Activated CD8-positive, alpha-beta memory T cell treated with anti-CD3 and anti-CD28 coated beads for 4 hours (primary cell): ENCODE measurements around the gene ARSA.

Source experiments
- DNase-seq, 2 donors: peaks; one replicate each; pipeline ENCODE4 v3.0.0-alpha.2; 2020; ENCODE audit warnings: low read depth in 2 of 2

Gene ARSA

GRCh38 chr22:50581031-50581949 lies 46.7 kb downstream of the ARSA start:
- no peak for DNase-seq

GRCh38 chr22:50579752-50580151 lies 48.2 kb downstream of the ARSA start:
- DNase-seq: no peak

GRCh38 chr22:50578776-50579310 lies 49.1 kb downstream of the ARSA start:
- DNase-seq: no peak

- no peak for DNase-seq
Observed at GRCh38 chr22:50577987-50578775, 49.8 kb downstream of the ARSA start, which contains the start of gene CPT1B. Gene CPT1B (minus strand): TSS chr22:50578427. CDS start chr22:50577915, 512 bp downstream.

GRCh38 chr22:50577697-50577986 lies 50.3 kb downstream of the ARSA start:
- no peak for DNase-seq

GRCh38 chr22:50576806-50577696 lies 50.9 kb downstream of the ARSA start:
- no peak for DNase-seq

- DNase-seq: no peak
Observed at GRCh38 chr22:50576070-50576469, 51.9 kb downstream of the ARSA start.

GRCh38 chr22:50575426-50575941 lies 52.5 kb downstream of the ARSA start:
- no peak for DNase-seq
